ENCODE results near the gene ZNF28.
"Not testable (repeated sequence)": the region's sequence is repeated elsewhere in the genome, so short reads cannot be mapped to it uniquely, and the experiment has no call there.

ZNF28 gene

GRCh38 chr19:52823676-52824075, 2.2 kb upstream of the ZNF28 start:
- H3K27ac ChIP-seq (ENCODE audit: low read length) = no peak overlapping the region
- H3K9me3 ChIP-seq (ENCODE audit: control insufficient read depth in 1 of 2, low read length in 2 of 2) = no peaks in the 10 kb centered on the region
- H3K36me3 ChIP-seq (ENCODE audit: control insufficient read depth in 1 of 2, insufficient read depth in 2 of 2, low read length in 2 of 2) = no peaks in the 10 kb centered on the region
- H3K27me3 ChIP-seq (ENCODE audit: low read depth, low read length) = no peaks in the 10 kb centered on the region
- H3K4me3 ChIP-seq (ENCODE audit: low read depth in 1 of 2, low read length in 2 of 2) = no peak overlapping the region
- H3K4me1 ChIP-seq (ENCODE audit: control insufficient read depth in 1 of 2, insufficient read depth in 2 of 2, low read length in 2 of 2) = peaks cover 0 to 6% of the 10 kb centered on the region in 2 donors

- H3K4me3 ChIP-seq (ENCODE audit: low read depth in 1 of 2, low read length in 2 of 2) = peak overlapping the region; percentile 64 to 65
- not testable (repeated sequence) for H3K4me1 ChIP-seq (ENCODE audit: control insufficient read depth in 1 of 2, insufficient read depth in 2 of 2, low read length in 2 of 2); H3K9me3 ChIP-seq (ENCODE audit: control insufficient read depth in 1 of 2, low read length in 2 of 2); H3K36me3 ChIP-seq (ENCODE audit: control insufficient read depth in 1 of 2, insufficient read depth in 2 of 2, low read length in 2 of 2); H3K27ac ChIP-seq (ENCODE audit: low read length); H3K27me3 ChIP-seq (ENCODE audit: low read depth, low read length)
Observed at GRCh38 chr19:52820472-52821203, 795 bp downstream of the ZNF28 start.

GRCh38 chr19:52809801-52810200, 11.6 kb downstream of the ZNF28 start:
- Histone ChIP-seq H3K27me3 (ENCODE audit: low read depth, low read length) (no peaks in the 10 kb centered on the region), H3K9me3 (ENCODE audit: control insufficient read depth in 1 of 2, low read length in 2 of 2) (peaks cover 0 to 2% of the 10 kb centered on the region in 2 donors), H3K4me3 (ENCODE audit: low read depth in 1 of 2, low read length in 2 of 2) (no peak overlapping the region), H3K4me1 (ENCODE audit: control insufficient read depth in 1 of 2, insufficient read depth in 2 of 2, low read length in 2 of 2) (no peaks in the 10 kb centered on the region), H3K36me3 (ENCODE audit: control insufficient read depth in 1 of 2, insufficient read depth in 2 of 2, low read length in 2 of 2) (peaks cover 6 to 54% of the 10 kb centered on the region in 2 donors), H3K27ac (ENCODE audit: low read length) (no peak overlapping the region)

- not testable (repeated sequence) for H3K27ac ChIP-seq (ENCODE audit: low read length); H3K4me1 ChIP-seq (ENCODE audit: control insufficient read depth in 1 of 2, insufficient read depth in 2 of 2, low read length in 2 of 2); H3K27me3 ChIP-seq (ENCODE audit: low read depth, low read length)
- Histone ChIP-seq H3K36me3 (ENCODE audit: control insufficient read depth in 1 of 2, insufficient read depth in 2 of 2, low read length in 2 of 2) (peaks cover 14 to 66% of the 10 kb centered on the region in 2 donors), H3K4me3 (ENCODE audit: low read depth in 1 of 2, low read length in 2 of 2) (peak overlapping the region in 1 of 2 donors; percentile 46), H3K9me3 (ENCODE audit: control insufficient read depth in 1 of 2, low read length in 2 of 2) (peaks cover 22 to 61% of the 10 kb centered on the region in 2 donors)
Observed at GRCh38 chr19:52799950-52800640, 21.3 kb downstream of the ZNF28 start.

- Histone ChIP-seq H3K4me1 (ENCODE audit: control insufficient read depth in 1 of 2, insufficient read depth in 2 of 2, low read length in 2 of 2) (peaks cover 0 to 7% of the 10 kb centered on the region in 2 donors), H3K36me3 (ENCODE audit: control insufficient read depth in 1 of 2, insufficient read depth in 2 of 2, low read length in 2 of 2) (no peaks in the 10 kb centered on the region), H3K4me3 (ENCODE audit: low read depth in 1 of 2, low read length in 2 of 2) (no peak overlapping the region)
Observed at GRCh38 chr19:52789440-52789839, 32.0 kb downstream of the ZNF28 start.

GRCh38 chr19:52786464-52787354, 34.7 kb downstream of the ZNF28 start, which contains the start of gene ZNF600:
TSS of gene ZNF600 (minus strand) at chr19:52786791. CDS start at chr19:52778888, 7,903 bp downstream.
- peak within 1 kb of the TSS; percentile 78 to 80 for H3K4me3 ChIP-seq (ENCODE audit: low read depth in 1 of 2, low read length in 2 of 2)
- H3K36me3 ChIP-seq (ENCODE audit: control insufficient read depth in 1 of 2, insufficient read depth in 2 of 2, low read length in 2 of 2); H3K9me3 ChIP-seq (ENCODE audit: control insufficient read depth in 1 of 2, low read length in 2 of 2); H3K4me1 ChIP-seq (ENCODE audit: control insufficient read depth in 1 of 2, insufficient read depth in 2 of 2, low read length in 2 of 2); H3K27me3 ChIP-seq (ENCODE audit: low read depth, low read length): not testable (repeated sequence)
- H3K27ac ChIP-seq (ENCODE audit: low read length) = peak within 1 kb of the TSS; percentile 60

More at GRCh38 chr19:52789440-52789839, 32.0 kb downstream of the ZNF28 start:
- Histone ChIP-seq H3K9me3 (ENCODE audit: control insufficient read depth in 1 of 2, low read length in 2 of 2) (peaks cover 0 to 2% of the 10 kb centered on the region in 2 donors), H3K27me3 (ENCODE audit: low read depth, low read length) (no peaks in the 10 kb centered on the region), H3K27ac (ENCODE audit: low read length) (no peak overlapping the region)

- Histone ChIP-seq H3K27me3 (ENCODE audit: low read depth, low read length) (no peaks in the 10 kb centered on the region), H3K27ac (ENCODE audit: low read length) (peak overlapping the region; percentile 60), H3K4me1 (ENCODE audit: control insufficient read depth in 1 of 2, insufficient read depth in 2 of 2, low read length in 2 of 2) (peaks cover 0 to 7% of the 10 kb centered on the region in 2 donors), H3K9me3 (ENCODE audit: control insufficient read depth in 1 of 2, low read length in 2 of 2) (no peaks in the 10 kb centered on the region), H3K4me3 (ENCODE audit: low read depth in 1 of 2, low read length in 2 of 2) (peak overlapping the region; percentile 78 to 80), H3K36me3 (ENCODE audit: control insufficient read depth in 1 of 2, insufficient read depth in 2 of 2, low read length in 2 of 2) (peaks cover 0 to 4% of the 10 kb centered on the region in 2 donors)
Observed at GRCh38 chr19:52786078-52786463, 35.4 kb downstream of the ZNF28 start.

GRCh38 chr19:52785506-52785905, 35.9 kb downstream of the ZNF28 start:
- Histone ChIP-seq H3K4me3 (ENCODE audit: low read depth in 1 of 2, low read length in 2 of 2) (peak overlapping the region; percentile 78 to 80), H3K4me1 (ENCODE audit: control insufficient read depth in 1 of 2, insufficient read depth in 2 of 2, low read length in 2 of 2) (peaks cover 0 to 7% of the 10 kb centered on the region in 2 donors), H3K27ac (ENCODE audit: low read length) (no peak overlapping the region), H3K27me3 (ENCODE audit: low read depth, low read length) (no peaks in the 10 kb centered on the region), H3K36me3 (ENCODE audit: control insufficient read depth in 1 of 2, insufficient read depth in 2 of 2, low read length in 2 of 2) (peaks cover 0 to 4% of the 10 kb centered on the region in 2 donors), H3K9me3 (ENCODE audit: control insufficient read depth in 1 of 2, low read length in 2 of 2) (no peaks in the 10 kb centered on the region)

- H3K4me1 ChIP-seq (ENCODE audit: control insufficient read depth in 1 of 2, insufficient read depth in 2 of 2, low read length in 2 of 2); H3K27ac ChIP-seq (ENCODE audit: low read length); H3K9me3 ChIP-seq (ENCODE audit: control insufficient read depth in 1 of 2, low read length in 2 of 2); H3K27me3 ChIP-seq (ENCODE audit: low read depth, low read length); H3K4me3 ChIP-seq (ENCODE audit: low read depth in 1 of 2, low read length in 2 of 2): not testable (repeated sequence)
- peaks cover 0 to 17% of the 10 kb centered on the region in 2 donors for H3K36me3 ChIP-seq (ENCODE audit: control insufficient read depth in 1 of 2, insufficient read depth in 2 of 2, low read length in 2 of 2)
Observed at GRCh38 chr19:52782864-52783263, 38.6 kb downstream of the ZNF28 start.

GRCh38 chr19:52778811-52779210, 42.6 kb downstream of the ZNF28 start:
- Histone ChIP-seq H3K9me3 (ENCODE audit: control insufficient read depth in 1 of 2, low read length in 2 of 2) (no peaks in the 10 kb centered on the region), H3K4me3 (ENCODE audit: low read depth in 1 of 2, low read length in 2 of 2) (no peak overlapping the region), H3K27me3 (ENCODE audit: low read depth, low read length) (no peaks in the 10 kb centered on the region), H3K36me3 (ENCODE audit: control insufficient read depth in 1 of 2, insufficient read depth in 2 of 2, low read length in 2 of 2) (peaks cover 0 to 34% of the 10 kb centered on the region in 2 donors), H3K27ac (ENCODE audit: low read length) (no peak overlapping the region), H3K4me1 (ENCODE audit: control insufficient read depth in 1 of 2, insufficient read depth in 2 of 2, low read length in 2 of 2) (no peaks in the 10 kb centered on the region)

GRCh38 chr19:52756447-52756846, 65.0 kb downstream of the ZNF28 start:
- not testable (repeated sequence) for H3K27me3 ChIP-seq (ENCODE audit: low read depth, low read length); H3K4me3 ChIP-seq (ENCODE audit: low read depth in 1 of 2, low read length in 2 of 2); H3K36me3 ChIP-seq (ENCODE audit: control insufficient read depth in 1 of 2, insufficient read depth in 2 of 2, low read length in 2 of 2); H3K27ac ChIP-seq (ENCODE audit: low read length); H3K9me3 ChIP-seq (ENCODE audit: control insufficient read depth in 1 of 2, low read length in 2 of 2); H3K4me1 ChIP-seq (ENCODE audit: control insufficient read depth in 1 of 2, insufficient read depth in 2 of 2, low read length in 2 of 2)
